Activated CD4-positive, alpha-beta T cell treated with anti-CD3 and anti-CD28 coated beads for 1 hour (primary cell): ENCODE results near the gene EGR1.
A peak's percentile ranks its signal among the peaks of the same experiment; 100 is the strongest.

ENCODE experiments used
- DNase-seq: peaks from one replicate; pipeline ENCODE4 v3.0.0-alpha.2; 2020

EGR1 gene

GRCh38 chr5:138453590-138453989 lies 11.7 kb upstream of the EGR1 start:
- DNase-seq, result no peak

- no peak for DNase-seq
Measured at GRCh38 chr5:138454121-138454520, 11.2 kb upstream of the EGR1 start.

- DNase-seq, result no peak
Measured at GRCh38 chr5:138455232-138455930, 9.9 kb upstream of the EGR1 start.

- DNase-seq, result no peak
Measured at GRCh38 chr5:138457531-138458275, 7.6 kb upstream of the EGR1 start.

GRCh38 chr5:138458384-138458783 lies 6.9 kb upstream of the EGR1 start:
- no peak for DNase-seq

GRCh38 chr5:138458856-138459255 lies 6.4 kb upstream of the EGR1 start:
- DNase-seq, result no peak

GRCh38 chr5:138459311-138459933 lies 5.9 kb upstream of the EGR1 start:
- DNase-seq, result peak; percentile 85

GRCh38 chr5:138460032-138460693 lies 5.1 kb upstream of the EGR1 start:
- DNase-seq, result no peak

GRCh38 chr5:138461343-138462125 lies 3.7 kb upstream of the EGR1 start:
- DNase-seq, result no peak

- DNase-seq, result no peak
Measured at GRCh38 chr5:138463419-138464007, 1.8 kb upstream of the EGR1 start.

- peak; percentile 87 for DNase-seq
Measured at GRCh38 chr5:138464008-138464387, 1.3 kb upstream of the EGR1 start.

- DNase-seq, result peak; percentile 95
Measured at GRCh38 chr5:138464388-138465260, 655 bp upstream of the EGR1 start.

- DNase-seq, result peak; percentile 46
Measured at GRCh38 chr5:138466125-138466899, 1.0 kb downstream of the EGR1 start.

- peak; percentile 64 for DNase-seq
Measured at GRCh38 chr5:138466900-138467710, 1.8 kb downstream of the EGR1 start.

- DNase-seq, result no peak
Measured at GRCh38 chr5:138467711-138468132, 2.4 kb downstream of the EGR1 start.

- DNase-seq, result peak; percentile 60
Measured at GRCh38 chr5:138468133-138468965, 3.1 kb downstream of the EGR1 start.

- no peak for DNase-seq
Measured at GRCh38 chr5:138468966-138469539, 3.8 kb downstream of the EGR1 start.
